Breast epithelium (tissue), 4 donors: Measurements from ENCODE around the gene NUTF2. TPM values are rescaled to one million over a fixed set of nuclear protein-coding genes. Genes with fewer than 3 reads are reported as not detected.

ENCODE experiments used
- DNase-seq, 2 donors: peaks; one replicate each; pipeline ENCODE4 v3.0.0-alpha.2; 2019; ENCODE audit warnings: low spot score in 2 of 2
- H3K27ac ChIP-seq, 2 donors: fragments of 200-600 bp; sonication (generic) in 1 of 2; one replicate each; pipeline ENCODE4 v1.5.1; 2016 to 2019; ENCODE audit warnings: mild to moderate bottlenecking in 1 of 2
- H3K27me3 ChIP-seq, 2 donors: fragments of 200-600 bp; sonication (generic) in 1 of 2; one replicate each; pipeline versions ENCODE4 v1.5.1 to v1.6.0; 2017 to 2019; ENCODE audit warnings: control low read depth in 1 of 2, mild to moderate bottlenecking in 1 of 2
- H3K36me3 ChIP-seq: fragments of 200-600 bp; one replicate; pipeline ENCODE4 v1.5.1; 2019
- H3K4me1 ChIP-seq, 2 donors: fragments of 200-600 bp; sonication (generic); one replicate each; pipeline ENCODE4 v1.5.1; 2016 to 2019; ENCODE audit warnings: control low read depth in 1 of 2
- H3K4me3 ChIP-seq, 3 donors: fragments of 200-600 bp; sonication (generic); 1 replicate in 2 of 3; 2 replicates in 1 of 3; pipeline ENCODE4 v1.5.1; 2016 to 2019; ENCODE audit warnings: mild to moderate bottlenecking in 3 of 3, moderate library complexity in 2 of 3
- H3K9me3 ChIP-seq, 2 donors: fragments of 200-600 bp; sonication (generic) in 1 of 2; one replicate each; pipeline ENCODE4 v1.5.1; 2016 to 2019; ENCODE audit warnings: control low read depth in 1 of 2
- CTCF ChIP-seq, 3 donors: fragments of 450-650 bp; IDR thresholded peaks; one replicate each; pipeline ENCODE4 v1.5.1; 2016 to 2017; ENCODE audit warnings: antibody characterized with exemption in 3 of 3, mild to moderate bottlenecking in 3 of 3, moderate library complexity in 3 of 3
- POLR2A ChIP-seq: fragments of 450-650 bp; IDR thresholded peaks from one replicate; pipeline ENCODE4 v1.6.1; 2016; ENCODE audit warnings: antibody characterized with exemption, mild to moderate bottlenecking, moderate library complexity
- POLR2AphosphoS5 ChIP-seq, 3 donors: sonication (generic); formaldehyde crosslinking; IDR thresholded peaks; one replicate each; pipeline ENCODE4 v1.6.1; 2017; ENCODE audit warnings: antibody characterized with exemption in 3 of 3
- intact Hi-C: fragments of 100-400 bp; cut with DNase I; formaldehyde crosslinking; loops from one replicate; pipeline ENCODE4 v1.15.1; 2023; ENCODE audit warnings: low total_unique reads
- total RNA-seq, 3 donors: library from RNA; depleted of rRNA; stranded (reverse); fragments of >200 nt; gene quantifications; one replicate each; pipeline ENCODE4 v1.1.0, GENCODE V29; 2016

The NUTF2 gene
- total RNA-seq, 3 donors from 2014 or later, result 91.5 to 168 (median 94.8) TPM

- Histone ChIP-seq H3K36me3 (no peaks in the 10 kb centered on the region), H3K4me3 (no peak overlapping the region), H3K27ac (no peak overlapping the region), H3K9me3 (no peaks in the 10 kb centered on the region), H3K27me3 (no peaks in the 10 kb centered on the region), H3K4me1 (no peaks in the 10 kb centered on the region)
- TF ChIP-seq POLR2A, result no peak
- TF ChIP-seq POLR2AphosphoS5 (IDR thresholded peaks at IDR 0.05), result no peak
- no peak for TF ChIP-seq CTCF (IDR thresholded peaks at IDR 0.05)
- no peak for DNase-seq
- intact Hi-C loops, result loop anchor here (10.0 kb wide), 1 partner anchor 233 kb away; no protein-coding TSS in a partner anchor
Measured at GRCh38 chr16:67811899-67812298, 34.8 kb upstream of the NUTF2 start.

GRCh38 chr16:67814567-67814966 is 32.2 kb upstream of the NUTF2 start:
- H3K27me3 ChIP-seq, result no peaks in the 10 kb centered on the region
- H3K27ac ChIP-seq, result no peak overlapping the region
- no peaks in the 10 kb centered on the region for H3K4me1 ChIP-seq
- no peaks in the 10 kb centered on the region for H3K9me3 ChIP-seq
- intact Hi-C loops, result loop anchor here (10.0 kb wide), 1 partner anchor 230 kb away; no protein-coding TSS in a partner anchor
- TF ChIP-seq POLR2A (no peak), POLR2AphosphoS5 (IDR thresholded peaks at IDR 0.05) (no peak), CTCF (IDR thresholded peaks at IDR 0.05) (no peak)
- H3K36me3 ChIP-seq, result no peaks in the 10 kb centered on the region
- no peak for DNase-seq
- no peak overlapping the region for H3K4me3 ChIP-seq

- H3K4me3 ChIP-seq, result no peak overlapping the region
- no peak overlapping the region for H3K27ac ChIP-seq
- H3K9me3 ChIP-seq, result no peaks in the 10 kb centered on the region
- H3K4me1 ChIP-seq, result no peaks in the 10 kb centered on the region
- no peak for DNase-seq
- H3K36me3 ChIP-seq, result no peaks in the 10 kb centered on the region
- no peaks in the 10 kb centered on the region for H3K27me3 ChIP-seq
- intact Hi-C loops, result no loop called here
- no peak for TF ChIP-seq POLR2AphosphoS5 (IDR thresholded peaks at IDR 0.05)
- TF ChIP-seq POLR2A, result no peak
- no peak for TF ChIP-seq CTCF (IDR thresholded peaks at IDR 0.05)
Measured at GRCh38 chr16:67820608-67821259, 26.0 kb upstream of the NUTF2 start.

- Histone ChIP-seq H3K9me3 (no peaks in the 10 kb centered on the region), H3K27ac (no peak overlapping the region), H3K4me3 (no peak overlapping the region), H3K4me1 (no peaks in the 10 kb centered on the region), H3K27me3 (no peaks in the 10 kb centered on the region), H3K36me3 (no peaks in the 10 kb centered on the region)
- no peak for DNase-seq
- intact Hi-C loops, result no loop called here
- no peak for TF ChIP-seq POLR2AphosphoS5 (IDR thresholded peaks at IDR 0.05)
- no peak for TF ChIP-seq CTCF (IDR thresholded peaks at IDR 0.05)
- TF ChIP-seq POLR2A, result no peak
Measured at GRCh38 chr16:67822511-67822910, 24.2 kb upstream of the NUTF2 start.

- no peaks in the 10 kb centered on the region for H3K27me3 ChIP-seq
- H3K4me3 ChIP-seq, result no peak overlapping the region
- no peak overlapping the region for H3K27ac ChIP-seq
- no peak for DNase-seq
- TF ChIP-seq POLR2A (no peak), POLR2AphosphoS5 (IDR thresholded peaks at IDR 0.05) (no peak), CTCF (IDR thresholded peaks at IDR 0.05) (no peak)
- no peaks in the 10 kb centered on the region for H3K4me1 ChIP-seq
- intact Hi-C loops, result no loop called here
- no peaks in the 10 kb centered on the region for H3K36me3 ChIP-seq
- no peaks in the 10 kb centered on the region for H3K9me3 ChIP-seq
Measured at GRCh38 chr16:67825119-67825518, 21.6 kb upstream of the NUTF2 start.
